ENCODE measurements around the gene PSMD6. TPM values are rescaled to one million over a fixed set of nuclear protein-coding genes. Genes with fewer than 3 reads are reported as not detected.

PSMD6 gene
- total and polyA plus RNA-seq, 8 donors: 15.8 to 98.5 (median 55.5) TPM

GRCh38 chr3:63972987-63973386 lies 50.3 kb downstream of the PSMD6 start:
- peaks cover 39 to 94% (median 82%) of the 10 kb centered on the region in 4 donors for H3K4me1 ChIP-seq
- peak in 1 of 2 donors; percentile 37 for DNase-seq
- peak overlapping the region in 3 of 5 donors; percentile 0 to 15 (median 3) for H3K27ac ChIP-seq

GRCh38 chr3:63972196-63972595 lies 51.1 kb downstream of the PSMD6 start:
- peaks cover 0 to 5% (median 0%) of the 10 kb centered on the region in 4 donors for H3K36me3 ChIP-seq
- intact Hi-C loops (cut with DNase I; ENCODE audit: low total_unique reads): no loop called here
- WGBS, 5 donors: 68 to 76% (median 72%) methylated on average over 2 of the region's 2 CpGs
- peak in 1 of 2 donors; percentile 41 for DNase-seq
- no peaks in the 10 kb centered on the region for H3K9me3 ChIP-seq
- H3K27ac ChIP-seq: peak overlapping the region in 3 of 5 donors; percentile 3 to 79 (median 77)
- H3K4me3 ChIP-seq: no peak overlapping the region
- H3K4me1 ChIP-seq: peaks cover 44 to 94% (median 85%) of the 10 kb centered on the region in 4 donors
- TF ChIP-seq EP300 (IDR thresholded peaks at IDR 0.05) (no peak), POLR2A (IDR thresholded peaks at IDR 0.05) (no peak), POLR2AphosphoS5 (IDR thresholded peaks at IDR 0.05) (no peak), CTCF (IDR thresholded peaks at IDR 0.05) (no peak)
- no peaks in the 10 kb centered on the region for H3K27me3 ChIP-seq

More at GRCh38 chr3:63972987-63973386, 50.3 kb downstream of the PSMD6 start:
- no peaks in the 10 kb centered on the region for H3K27me3 ChIP-seq
- WGBS, 5 donors: 32 to 44% (median 37%) methylated on average over 4 of the region's 4 CpGs
- intact Hi-C loops (cut with DNase I; ENCODE audit: low total_unique reads): no loop called here
- H3K36me3 ChIP-seq: peaks cover 0 to 5% (median 0%) of the 10 kb centered on the region in 4 donors
- H3K9me3 ChIP-seq: no peaks in the 10 kb centered on the region
- TF ChIP-seq EP300 (IDR thresholded peaks at IDR 0.05) (no peak), CTCF (IDR thresholded peaks at IDR 0.05) (no peak), POLR2A (IDR thresholded peaks at IDR 0.05) (no peak), POLR2AphosphoS5 (IDR thresholded peaks at IDR 0.05) (no peak)
- H3K4me3 ChIP-seq: no peak overlapping the region

- DNase-seq: peak in 1 of 2 donors; percentile 63
- Histone ChIP-seq H3K4me1 (peaks cover 37 to 94% (median 82%) of the 10 kb centered on the region in 4 donors), H3K4me3 (no peak overlapping the region), H3K36me3 (peaks cover 0 to 5% (median 0%) of the 10 kb centered on the region in 4 donors), H3K9me3 (no peaks in the 10 kb centered on the region), H3K27me3 (no peaks in the 10 kb centered on the region), H3K27ac (peak overlapping the region in 4 of 5 donors; percentile 24 to 79 (median 75))
- intact Hi-C loops (cut with DNase I; ENCODE audit: low total_unique reads): no loop called here
- TF ChIP-seq CTCF (IDR thresholded peaks at IDR 0.05): no peak
- 51 to 62% (median 60%) methylated on average over 11 of the region's 11 CpGs for WGBS, 5 donors
Observed at GRCh38 chr3:63970631-63971475, 52.4 kb downstream of the PSMD6 start.

- no peak overlapping the region for H3K4me3 ChIP-seq
- WGBS, 5 donors: 35 to 57% (median 46%) methylated on average over 2 of the region's 2 CpGs
- no peaks in the 10 kb centered on the region for H3K9me3 ChIP-seq
- H3K27me3 ChIP-seq: no peaks in the 10 kb centered on the region
- peaks cover 44 to 95% (median 86%) of the 10 kb centered on the region in 4 donors for H3K4me1 ChIP-seq
- peaks cover 0 to 5% (median 0%) of the 10 kb centered on the region in 4 donors for H3K36me3 ChIP-seq
- no peak for DNase-seq
- TF ChIP-seq CTCF (IDR thresholded peaks at IDR 0.05): no peak
- TF ChIP-seq POLR2AphosphoS5 (IDR thresholded peaks at IDR 0.05): no peak
- TF ChIP-seq POLR2A (IDR thresholded peaks at IDR 0.05): no peak
- TF ChIP-seq EP300 (IDR thresholded peaks at IDR 0.05): no peak
- H3K27ac ChIP-seq: peak overlapping the region in 4 of 5 donors; percentile 67 to 79 (median 75)
- intact Hi-C loops (cut with DNase I; ENCODE audit: low total_unique reads): no loop called here
Observed at GRCh38 chr3:63969876-63970275, 53.4 kb downstream of the PSMD6 start.
